Lower leg skin (tissue), 4 donors: ENCODE data around the gene KIRREL3. TPM values are rescaled to one million over a fixed set of nuclear protein-coding genes. Genes with fewer than 3 reads are reported as not detected.

Source experiments
- DNase-seq, 2 donors: peaks; one replicate each; pipeline ENCODE4 v3.0.0-alpha.2; 2019; ENCODE audit warnings: low spot score in 2 of 2
- H3K4me3 ChIP-seq: fragments of 200-600 bp; sonication (generic); 2 replicates; pipeline ENCODE4 v1.5.1; 2017; ENCODE audit warnings: mild to moderate bottlenecking, low read depth; ENCODE audit not compliant: poor library complexity, severe bottlenecking
- POLR2A ChIP-seq, 2 donors: fragments of 450-650 bp; IDR thresholded peaks; one replicate each; pipeline ENCODE4 v1.6.1; 2016 to 2017; ENCODE audit warnings: antibody characterized with exemption in 2 of 2, mild to moderate bottlenecking in 1 of 2, moderate library complexity in 1 of 2
- WGBS, 2 donors: methylation state at CpG; one replicate each; pipeline ENCODE4 v1.1.5; 2018; 5-methylcytosine and 5-hydroxymethylcytosine counted together
- intact Hi-C: fragments of 100-400 bp; cut with DNase I; formaldehyde crosslinking; loops from one replicate; pipeline ENCODE4 v1.15.0; 2023; ENCODE audit warnings: low total_unique reads
- total RNA-seq, 4 donors: library from RNA; depleted of rRNA; stranded (reverse); fragments of >200 nt; gene quantifications; one replicate each; pipeline ENCODE4 v1.1.0, GENCODE V29; 2016
- TF ChIP-seq, protein P1 (sequence below), 3 donors: fragments of 450-650 bp; IDR thresholded peaks; one replicate each; pipeline ENCODE4 v1.5.1; 2016; ENCODE audit warnings: antibody characterized with exemption in 3 of 3, mild to moderate bottlenecking in 3 of 3, moderate library complexity in 2 of 3

Gene KIRREL3
- total RNA-seq, 4 donors from 2014 or later, result 0.13 TPM; not detected in 3

DNA sequence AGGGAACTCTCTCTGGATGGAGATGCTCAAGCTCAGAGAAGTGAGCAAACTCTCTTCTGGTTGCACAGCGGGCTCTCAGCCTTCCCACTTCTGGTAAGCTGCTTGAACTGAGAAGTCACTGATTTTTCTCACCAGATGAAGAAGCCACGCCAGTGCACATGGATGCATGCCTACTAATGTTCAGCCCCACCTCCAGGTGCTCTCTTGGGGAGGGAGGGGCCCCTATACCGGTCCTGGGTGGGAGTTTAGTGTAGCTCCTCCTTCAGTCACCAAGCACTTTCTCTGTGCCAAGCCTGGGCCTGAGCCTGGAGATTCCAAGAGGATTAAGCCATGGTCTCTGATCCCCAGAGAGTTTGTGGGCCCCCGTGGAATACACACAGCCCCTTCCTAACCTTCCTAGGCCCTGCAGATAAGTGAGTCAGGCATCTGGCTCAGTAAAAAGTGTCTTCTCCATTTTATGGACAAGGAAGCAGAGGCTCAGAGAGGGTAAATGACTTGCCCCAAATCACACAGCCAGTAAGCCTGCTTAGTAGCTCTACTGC, 502.9 kb downstream of the KIRREL3 start:
- no peak overlapping the region for H3K4me3 ChIP-seq
- WGBS, 2 donors, result 46 to 51% methylated on average over 4 of the region's 4 CpGs
- DNase-seq, result no peak
- intact Hi-C loops, result loop anchor here (2.0 kb wide), 1 partner anchor 45 kb away; no protein-coding TSS in a partner anchor
- TF ChIP-seq, protein P1, sequence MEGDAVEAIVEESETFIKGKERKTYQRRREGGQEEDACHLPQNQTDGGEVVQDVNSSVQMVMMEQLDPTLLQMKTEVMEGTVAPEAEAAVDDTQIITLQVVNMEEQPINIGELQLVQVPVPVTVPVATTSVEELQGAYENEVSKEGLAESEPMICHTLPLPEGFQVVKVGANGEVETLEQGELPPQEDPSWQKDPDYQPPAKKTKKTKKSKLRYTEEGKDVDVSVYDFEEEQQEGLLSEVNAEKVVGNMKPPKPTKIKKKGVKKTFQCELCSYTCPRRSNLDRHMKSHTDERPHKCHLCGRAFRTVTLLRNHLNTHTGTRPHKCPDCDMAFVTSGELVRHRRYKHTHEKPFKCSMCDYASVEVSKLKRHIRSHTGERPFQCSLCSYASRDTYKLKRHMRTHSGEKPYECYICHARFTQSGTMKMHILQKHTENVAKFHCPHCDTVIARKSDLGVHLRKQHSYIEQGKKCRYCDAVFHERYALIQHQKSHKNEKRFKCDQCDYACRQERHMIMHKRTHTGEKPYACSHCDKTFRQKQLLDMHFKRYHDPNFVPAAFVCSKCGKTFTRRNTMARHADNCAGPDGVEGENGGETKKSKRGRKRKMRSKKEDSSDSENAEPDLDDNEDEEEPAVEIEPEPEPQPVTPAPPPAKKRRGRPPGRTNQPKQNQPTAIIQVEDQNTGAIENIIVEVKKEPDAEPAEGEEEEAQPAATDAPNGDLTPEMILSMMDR (IDR thresholded peaks at IDR 0.05), result no peak
- no peak for TF ChIP-seq POLR2A (IDR thresholded peaks at IDR 0.05)

DNA sequence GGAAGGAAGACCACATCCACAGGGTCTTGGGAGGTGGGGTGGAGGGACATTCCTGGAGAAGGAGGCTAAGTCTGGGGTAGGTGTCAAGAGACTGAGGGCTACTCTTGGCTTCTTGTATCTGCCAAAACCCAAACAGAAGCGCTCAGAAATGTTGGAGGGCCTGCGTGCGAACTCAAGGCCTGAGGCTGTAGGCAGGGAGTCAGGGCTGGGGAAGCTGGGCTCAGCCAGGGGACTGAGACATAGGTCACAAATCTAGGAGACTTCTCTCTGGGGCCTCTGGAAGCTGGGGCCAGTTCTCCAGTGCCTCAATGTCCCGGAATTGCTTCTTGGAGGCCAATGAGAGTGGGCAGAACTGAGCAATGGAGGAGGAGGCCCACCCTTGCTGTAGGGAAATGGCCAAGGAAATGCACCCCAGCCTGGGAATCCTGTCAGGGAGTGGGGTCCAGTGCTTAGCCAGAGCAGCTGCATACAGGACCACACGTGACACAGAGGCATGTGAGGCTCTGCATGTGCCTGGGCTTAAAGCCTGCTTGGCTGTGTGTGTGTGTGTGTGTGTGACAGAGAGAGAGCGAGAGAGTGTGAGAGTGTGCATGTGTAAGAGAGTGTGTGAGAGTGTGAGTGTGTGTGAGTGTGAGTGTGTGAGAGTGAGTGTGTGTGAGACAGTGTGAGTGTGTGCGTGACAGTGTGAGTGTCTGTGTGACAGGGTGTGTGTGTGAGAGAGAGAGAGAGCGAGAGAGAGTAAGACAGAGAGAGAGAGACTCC, 503.8 kb downstream of the KIRREL3 start:
- TF ChIP-seq, protein P1 (IDR thresholded peaks at IDR 0.05), result no peak
- TF ChIP-seq POLR2A (IDR thresholded peaks at IDR 0.05), result no peak
- intact Hi-C loops, result no loop called here
- H3K4me3 ChIP-seq, result no peak overlapping the region
- no peak for DNase-seq
- 84 to 91% methylated on average over 8 of the region's 8 CpGs for WGBS, 2 donors

DNA sequence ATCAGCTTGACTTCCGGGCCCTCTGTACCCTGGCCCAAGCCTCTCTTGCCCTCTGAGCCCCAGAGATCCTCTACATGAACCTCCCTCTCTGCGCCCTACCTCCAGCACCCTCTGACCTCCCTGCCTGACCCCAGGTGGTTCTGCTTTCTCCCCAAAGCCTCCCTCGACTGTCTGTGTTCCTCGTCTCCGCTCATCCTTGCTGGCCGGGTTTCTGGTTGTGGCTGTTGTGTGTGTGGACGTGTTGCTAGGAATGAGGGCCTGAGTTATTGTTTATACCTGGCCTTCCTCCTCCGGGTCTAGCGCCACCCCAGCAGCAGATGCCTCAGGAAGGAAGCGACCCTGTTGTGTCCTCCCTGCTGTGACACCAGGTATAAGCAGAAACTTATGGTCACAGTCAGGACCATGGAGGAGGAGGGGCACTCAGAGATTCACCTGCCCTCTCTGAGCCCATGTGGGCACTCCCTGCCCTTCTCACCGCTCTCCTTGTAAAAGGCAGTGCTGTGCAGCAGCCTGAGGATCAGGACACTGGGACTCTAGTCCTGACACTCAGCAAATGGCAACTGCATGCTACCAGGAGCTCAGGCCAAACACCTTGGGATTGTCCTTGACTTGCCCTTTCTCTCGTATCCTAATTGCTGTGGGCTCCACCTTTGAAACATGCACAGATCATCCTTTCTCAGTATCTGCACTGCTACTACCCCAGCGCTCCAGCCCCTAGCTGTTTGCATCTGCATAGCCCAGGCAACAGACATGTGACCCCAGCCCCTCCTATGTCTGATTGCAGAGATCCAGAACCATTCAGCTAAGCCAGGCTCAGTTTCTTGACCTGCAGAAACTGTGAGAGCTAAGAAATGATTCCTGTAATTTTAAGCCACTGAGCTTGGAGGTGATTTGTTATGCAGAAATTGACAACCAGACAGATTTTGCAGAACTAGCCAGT, 505.0 kb downstream of the KIRREL3 start:
- intact Hi-C loops, result no loop called here
- no peak for DNase-seq
- H3K4me3 ChIP-seq, result no peak overlapping the region
- no peak for TF ChIP-seq POLR2A (IDR thresholded peaks at IDR 0.05)
- TF ChIP-seq, protein P1 (IDR thresholded peaks at IDR 0.05), result no peak
- WGBS, 2 donors, result 89% methylated on average over 13 of the region's 13 CpGs

DNA sequence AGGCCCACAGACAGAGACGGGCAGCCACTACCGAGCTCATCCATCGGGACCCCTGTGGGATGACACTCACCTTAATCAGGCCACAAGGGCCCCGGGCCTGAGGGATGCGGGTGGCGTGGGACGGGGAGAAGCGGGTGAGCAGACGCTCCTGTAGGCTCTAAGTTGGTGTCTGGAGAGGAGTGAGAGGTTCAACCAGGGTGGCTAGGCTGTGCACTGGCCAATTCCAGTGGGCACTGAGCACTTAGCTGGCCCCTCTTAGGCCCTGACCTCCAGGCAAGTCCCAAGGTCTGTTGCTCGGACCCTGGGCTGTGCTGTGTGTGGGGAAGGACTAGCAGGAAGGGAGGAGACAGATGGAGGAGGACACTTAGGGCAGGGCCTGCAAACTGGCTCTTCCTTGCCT, 505.7 kb downstream of the KIRREL3 start:
- no peak overlapping the region for H3K4me3 ChIP-seq
- intact Hi-C loops, result no loop called here
- TF ChIP-seq, protein P1 (IDR thresholded peaks at IDR 0.05), result no peak
- no peak for TF ChIP-seq POLR2A (IDR thresholded peaks at IDR 0.05)
- 86 to 91% methylated on average over 10 of the region's 10 CpGs for WGBS, 2 donors
- no peak for DNase-seq

DNA sequence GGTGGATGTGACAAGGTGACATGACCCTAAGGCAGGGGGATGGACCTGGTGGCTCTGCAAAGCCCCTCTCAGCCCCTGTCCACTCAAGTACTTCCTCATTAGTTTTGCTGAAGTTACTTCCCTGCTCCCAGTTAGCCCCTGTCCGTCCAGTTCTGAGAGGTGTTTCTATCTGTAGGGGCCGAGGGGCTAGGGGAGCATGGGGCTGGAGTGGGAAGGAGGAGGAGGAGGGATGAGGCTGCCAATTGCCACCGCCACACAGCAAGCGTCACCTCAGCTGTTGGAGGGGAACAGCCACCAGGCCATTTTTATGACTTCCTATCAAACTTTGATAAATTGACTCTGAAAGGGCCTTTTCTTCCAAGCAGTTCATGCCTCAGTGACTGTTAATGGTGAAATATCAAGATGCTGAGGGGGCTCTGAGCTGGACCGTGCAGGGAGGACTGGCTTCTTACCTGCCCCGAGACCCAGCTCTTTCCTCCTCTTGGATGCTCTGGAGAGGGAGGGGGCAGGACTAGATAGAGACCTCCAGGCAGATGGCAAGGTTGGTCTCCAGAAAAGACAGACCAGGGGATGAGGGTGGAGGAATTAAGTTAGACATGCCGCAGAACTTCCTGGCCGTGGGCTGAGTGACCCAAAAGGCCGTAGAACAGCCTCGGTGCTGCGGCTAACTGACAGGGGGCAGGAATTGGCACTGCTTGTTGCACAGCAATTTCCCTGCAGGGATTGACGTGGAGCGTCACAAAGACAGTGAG, 508.1 kb downstream of the KIRREL3 start:
- WGBS, 2 donors, result 85 to 91% methylated on average over 13 of the region's 13 CpGs

More for the DNA sequence above, 508.1 kb downstream of the KIRREL3 start:
- TF ChIP-seq, protein P1 (IDR thresholded peaks at IDR 0.05), result no peak
- TF ChIP-seq POLR2A (IDR thresholded peaks at IDR 0.05), result no peak
- DNase-seq, result no peak
- H3K4me3 ChIP-seq, result no peak overlapping the region
- intact Hi-C loops, result no loop called here
